T47D (cell line): ENCODE results near the gene ZNF274.
"Not testable (repeated sequence)": the region's sequence is repeated elsewhere in the genome, so short reads cannot be mapped to it uniquely, and the experiment has no call there.

Experiments
- DNase-seq, 2 experiments: peaks; one replicate each; pipeline versions ENCODE4 v3.0.0 to v3.0.0-alpha.2; 2011 to 2012; ENCODE audit warnings: low read depth in 1 of 2, low spot score in 1 of 2
- JUND ChIP-seq: IDR thresholded peaks from 2 replicates; pipeline ENCODE4 v1.6.1; 2012; ENCODE audit warnings: low read depth
- in situ Hi-C: cut with HindIII; loops from 2 replicates; pipeline ENCODE4 v1.10.0; 2016; ENCODE audit warnings: low sequenced_read_pairs, low pct_unique_long_range_greater_than_20kb

ZNF274 gene

GRCh38 chr19:58182989-58183816, at the start of gene ZNF274:
TSS of gene ZNF274 (plus strand) at chr19:58183061. CDS start at chr19:58183966, 905 bp downstream.
- TF ChIP-seq JUND: peak; percentile 31; the same call in 1 of the 2 replicates
- peak; percentile 73 to 93 for DNase-seq
- in situ Hi-C loops: no loop called here

- TF ChIP-seq JUND: no peak
- DNase-seq: no peak
- in situ Hi-C loops: no loop called here
Observed at GRCh38 chr19:58134244-58134643, 48.6 kb upstream of the ZNF274 start.

DNA sequence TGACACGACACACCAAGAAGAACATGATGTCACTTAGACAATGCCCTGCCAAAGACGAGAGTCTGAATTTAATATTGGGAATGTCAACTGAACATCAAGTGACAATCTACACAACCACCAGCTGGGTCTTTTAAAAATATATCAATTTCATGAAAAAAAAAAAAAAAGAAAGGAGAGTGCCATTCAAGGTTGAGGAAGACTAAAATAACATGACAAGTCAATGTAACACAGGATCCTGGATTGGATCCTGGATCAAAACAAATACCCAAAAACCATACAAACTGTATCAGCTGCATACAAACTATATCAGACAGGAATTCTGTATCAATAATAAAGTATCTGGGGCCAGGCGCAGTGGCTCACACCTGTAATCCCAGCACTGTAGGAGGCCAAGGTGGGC, 37.0 kb upstream of the ZNF274 start:
- no peak for TF ChIP-seq JUND
- in situ Hi-C loops: no loop called here
- no peak for DNase-seq

- DNase-seq, in situ Hi-C loops: not testable (repeated sequence)
Observed at GRCh38 chr19:58147475-58147874, 35.4 kb upstream of the ZNF274 start.

DNA sequence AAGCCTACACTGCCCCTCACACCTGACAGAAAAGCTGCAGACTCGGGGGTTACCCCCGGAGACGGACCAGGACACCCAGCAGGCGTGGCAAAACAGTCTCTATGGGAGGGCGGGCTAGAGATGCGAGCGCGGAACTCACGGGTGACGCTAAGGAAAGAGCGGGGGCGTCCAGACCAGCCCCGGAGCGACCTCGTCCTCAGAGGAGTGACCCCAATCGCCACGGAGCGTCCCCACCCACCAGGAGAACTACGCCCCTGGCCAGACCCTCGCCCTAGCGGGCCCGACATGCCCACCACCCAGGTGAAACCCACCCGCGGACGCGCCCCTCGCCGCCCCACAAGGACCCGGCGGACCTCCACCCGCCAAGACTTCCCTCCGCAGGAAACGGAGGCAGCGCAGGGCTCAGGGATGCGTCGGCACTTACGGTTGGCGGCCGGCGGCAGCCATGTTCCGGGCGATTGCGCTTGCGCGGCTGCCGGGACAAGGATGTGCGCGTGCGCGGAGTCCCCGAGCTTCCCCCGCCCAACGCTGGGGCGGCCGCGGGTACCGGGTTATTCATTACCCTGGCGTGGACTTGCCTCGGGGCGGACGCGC, 32.4 kb upstream of the ZNF274 start, which contains the start of gene ZNF329:
TSS of gene ZNF329 (minus strand) at position 462 of the 594 bp plus-strand sequence. CDS start 21,286 bp downstream, outside the sequence.
- peak; percentile 64 to 86 for DNase-seq
- in situ Hi-C loops: no loop called here
- TF ChIP-seq JUND: peak; percentile 26; the same call in 1 of the 2 replicates

DNA sequence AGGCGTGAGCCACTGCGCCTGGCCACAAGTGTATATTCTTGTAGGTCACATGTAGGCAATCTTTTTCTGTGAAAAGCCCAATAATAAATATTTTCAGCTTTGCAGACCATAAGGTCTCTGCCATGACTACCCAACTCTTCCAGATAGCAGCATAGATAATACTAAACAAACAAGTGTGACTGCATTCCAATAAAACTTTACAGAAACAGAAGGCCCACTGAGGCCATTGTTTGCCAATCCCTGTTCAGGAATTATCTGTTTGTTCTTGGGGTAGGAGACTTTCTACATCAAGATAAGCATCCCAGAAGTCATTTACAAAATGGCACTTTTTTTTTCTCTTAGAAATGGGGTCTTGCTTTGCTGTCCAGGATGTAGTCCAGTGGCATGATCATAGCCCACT, 29.5 kb upstream of the ZNF274 start:
- in situ Hi-C loops: no loop called here
- peak in 1 of 2 experiments; percentile 58 for DNase-seq
- TF ChIP-seq JUND: 0 out of 2 replicates have a peak, but pooled peaks have one; percentile 16

- in situ Hi-C loops: no loop called here
- TF ChIP-seq JUND: no peak
- DNase-seq: peak; percentile 43 to 92
Observed at GRCh38 chr19:58154287-58154678, 28.6 kb upstream of the ZNF274 start.

GRCh38 chr19:58154679-58155648, 27.9 kb upstream of the ZNF274 start:
- no peak for TF ChIP-seq JUND
- DNase-seq: peak; percentile 73 to 94
- in situ Hi-C loops: no loop called here

- DNase-seq: no peak
- in situ Hi-C loops: no loop called here
- TF ChIP-seq JUND: no peak
Observed at GRCh38 chr19:58157045-58157728, 25.7 kb upstream of the ZNF274 start.

GRCh38 chr19:58166268-58166667, 16.6 kb upstream of the ZNF274 start:
- in situ Hi-C loops: no loop called here

GRCh38 chr19:58166708-58167280, 16.1 kb upstream of the ZNF274 start:
- TF ChIP-seq JUND: no peak
- in situ Hi-C loops: no loop called here
- no peak for DNase-seq

More at GRCh38 chr19:58166268-58166667, 16.6 kb upstream of the ZNF274 start:
- DNase-seq: no peak
- no peak for TF ChIP-seq JUND
